ENCODE measurements around the gene STK32B.

Gene STK32B

GRCh38 chr4:5465956-5466355, 414.7 kb downstream of the STK32B start:
- POLR2A ChIA-PET = no interaction called here
- H3K4me1 ChIP-seq (ENCODE audit: control insufficient read depth, insufficient read depth, low read length) = no peaks in the 10 kb centered on the region
- H3K9me3 ChIP-seq (ENCODE audit: control insufficient read depth, insufficient read depth, low read depth, low read length) = no peaks in the 10 kb centered on the region
- H3K27ac ChIP-seq (ENCODE audit: extremely low read depth, low read depth, low read length) = no peak overlapping the region
- no peak overlapping the region for H3K4me3 ChIP-seq (ENCODE audit: low read depth, low read length)
- H3K36me3 ChIP-seq (ENCODE audit: control insufficient read depth in 2 of 2, insufficient read depth in 1 of 2, low read length in 2 of 2) = no peaks in the 10 kb centered on the region
- CTCF ChIA-PET = no interaction called here
- TF ChIP-seq, protein P1, sequence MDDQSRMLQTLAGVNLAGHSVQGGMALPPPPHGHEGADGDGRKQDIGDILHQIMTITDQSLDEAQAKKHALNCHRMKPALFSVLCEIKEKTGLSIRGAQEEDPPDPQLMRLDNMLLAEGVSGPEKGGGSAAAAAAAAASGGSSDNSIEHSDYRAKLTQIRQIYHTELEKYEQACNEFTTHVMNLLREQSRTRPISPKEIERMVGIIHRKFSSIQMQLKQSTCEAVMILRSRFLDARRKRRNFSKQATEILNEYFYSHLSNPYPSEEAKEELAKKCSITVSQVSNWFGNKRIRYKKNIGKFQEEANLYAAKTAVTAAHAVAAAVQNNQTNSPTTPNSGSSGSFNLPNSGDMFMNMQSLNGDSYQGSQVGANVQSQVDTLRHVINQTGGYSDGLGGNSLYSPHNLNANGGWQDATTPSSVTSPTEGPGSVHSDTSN (CRISPR knock-in tag; IDR thresholded peaks at IDR 0.05) = no peak
- TF ChIP-seq ZNF843 (tag by site-specific recombination; IDR thresholded peaks at IDR 0.05) (no peak), ZNF837 (tag by site-specific recombination; IDR thresholded peaks at IDR 0.05) (no peak), SCRT1 (tag by site-specific recombination; IDR thresholded peaks at IDR 0.05; ENCODE audit: borderline replicate concordance) (no peak), ZNF23 (tag by site-specific recombination; IDR thresholded peaks at IDR 0.05; ENCODE audit: borderline replicate concordance) (no peak), TCF7L2 (IDR thresholded peaks at IDR 0.05; ENCODE audit: borderline replicate concordance, low read depth, low read length) (no peak), ZNF311 (tag by site-specific recombination; IDR thresholded peaks at IDR 0.05; ENCODE audit: borderline replicate concordance) (no peak), ZNF501 (tag by site-specific recombination; IDR thresholded peaks at IDR 0.05) (no peak), KLF7 (tag by site-specific recombination; IDR thresholded peaks at IDR 0.05; ENCODE audit: borderline replicate concordance) (no peak)
- TF ChIP-seq, protein P2, sequence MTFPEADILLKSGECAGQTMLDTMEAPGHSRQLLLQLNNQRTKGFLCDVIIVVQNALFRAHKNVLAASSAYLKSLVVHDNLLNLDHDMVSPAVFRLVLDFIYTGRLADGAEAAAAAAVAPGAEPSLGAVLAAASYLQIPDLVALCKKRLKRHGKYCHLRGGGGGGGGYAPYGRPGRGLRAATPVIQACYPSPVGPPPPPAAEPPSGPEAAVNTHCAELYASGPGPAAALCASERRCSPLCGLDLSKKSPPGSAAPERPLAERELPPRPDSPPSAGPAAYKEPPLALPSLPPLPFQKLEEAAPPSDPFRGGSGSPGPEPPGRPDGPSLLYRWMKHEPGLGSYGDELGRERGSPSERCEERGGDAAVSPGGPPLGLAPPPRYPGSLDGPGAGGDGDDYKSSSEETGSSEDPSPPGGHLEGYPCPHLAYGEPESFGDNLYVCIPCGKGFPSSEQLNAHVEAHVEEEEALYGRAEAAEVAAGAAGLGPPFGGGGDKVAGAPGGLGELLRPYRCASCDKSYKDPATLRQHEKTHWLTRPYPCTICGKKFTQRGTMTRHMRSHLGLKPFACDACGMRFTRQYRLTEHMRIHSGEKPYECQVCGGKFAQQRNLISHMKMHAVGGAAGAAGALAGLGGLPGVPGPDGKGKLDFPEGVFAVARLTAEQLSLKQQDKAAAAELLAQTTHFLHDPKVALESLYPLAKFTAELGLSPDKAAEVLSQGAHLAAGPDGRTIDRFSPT (tag by site-specific recombination; IDR thresholded peaks at IDR 0.05) = no peak

DNA sequence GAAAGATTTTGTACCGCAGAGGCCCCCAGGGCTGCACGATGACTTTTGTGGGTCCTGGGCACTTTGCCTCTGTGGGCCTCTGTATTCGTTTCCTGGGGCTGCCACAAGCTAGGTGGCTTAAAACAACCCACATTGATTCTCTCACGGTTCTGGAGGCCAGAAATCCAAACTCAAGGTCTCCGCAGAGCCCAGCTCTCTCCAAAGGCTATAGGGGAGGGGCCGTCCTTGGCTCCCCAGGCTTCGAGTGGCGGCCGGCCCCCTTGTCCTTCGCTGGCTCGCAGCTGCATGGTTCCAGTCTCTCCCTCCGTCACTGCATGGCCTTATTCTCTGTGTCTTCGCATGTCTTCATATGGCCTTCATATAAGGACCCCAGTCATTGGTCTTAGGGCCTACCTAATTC, 415.8 kb downstream of the STK32B start:
- CTCF ChIA-PET = no interaction called here
- TF ChIP-seq ZNF335 (tag by site-specific recombination; conservative IDR thresholded peaks at IDR 0.05) = no peak
- no peak for TF ChIP-seq HOXD13 (CRISPR knock-in tag; IDR thresholded peaks at IDR 0.05; ENCODE audit: borderline replicate concordance)
- TF ChIP-seq ZNF843 (tag by site-specific recombination; IDR thresholded peaks at IDR 0.05) = no peak
- no peak for TF ChIP-seq KLF16 (tag by site-specific recombination; IDR thresholded peaks at IDR 0.05)
- no peak for TF ChIP-seq ZNF658 (tag by site-specific recombination; IDR thresholded peaks at IDR 0.05)
- TF ChIP-seq ZBTB44 (tag by site-specific recombination; IDR thresholded peaks at IDR 0.05) = no peak
- TF ChIP-seq ZNF791 (tag by site-specific recombination; IDR thresholded peaks at IDR 0.05) = no peak
- no peak overlapping the region for H3K27ac ChIP-seq (ENCODE audit: extremely low read depth, low read depth, low read length)
- no peak overlapping the region for H3K4me3 ChIP-seq (ENCODE audit: low read depth, low read length)
- H3K4me1 ChIP-seq (ENCODE audit: control insufficient read depth, insufficient read depth, low read length) = no peaks in the 10 kb centered on the region
- no peaks in the 10 kb centered on the region for H3K9me3 ChIP-seq (ENCODE audit: control insufficient read depth, insufficient read depth, low read depth, low read length)
- H3K36me3 ChIP-seq (ENCODE audit: control insufficient read depth in 2 of 2, insufficient read depth in 1 of 2, low read length in 2 of 2) = no peaks in the 10 kb centered on the region
- POLR2A ChIA-PET = no interaction called here

DNA sequence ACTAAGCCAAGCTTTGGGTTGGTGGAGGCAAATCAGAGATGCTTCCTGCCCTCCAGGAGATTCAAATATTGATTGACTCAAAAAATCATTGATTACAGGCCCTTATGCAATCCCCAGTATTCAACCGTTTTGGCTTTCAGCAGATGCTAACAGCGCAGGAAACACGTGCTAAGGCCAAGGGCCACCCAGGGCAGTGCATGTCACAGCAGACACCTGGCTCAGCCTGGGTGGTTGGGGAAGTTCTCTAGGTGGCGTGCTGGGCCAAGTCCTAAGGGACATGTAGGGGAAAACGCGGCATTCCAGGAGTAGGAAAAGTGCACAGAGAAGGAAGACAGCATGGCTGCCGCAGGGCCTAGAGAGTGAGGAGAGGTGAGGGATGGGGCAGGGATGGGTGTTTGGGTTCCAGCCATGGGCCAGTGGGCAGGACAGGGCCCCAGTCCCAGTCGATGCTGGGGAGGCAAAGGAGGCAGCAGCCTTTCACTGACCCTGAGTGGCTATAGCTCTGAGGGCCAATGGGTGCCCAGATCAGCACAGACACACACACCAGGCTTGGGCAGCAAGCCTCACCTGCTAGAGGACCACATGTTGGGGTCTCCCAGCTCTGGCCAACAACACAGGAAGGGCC, 418.0 kb downstream of the STK32B start:
- H3K36me3 ChIP-seq (ENCODE audit: control insufficient read depth in 2 of 2, insufficient read depth in 1 of 2, low read length in 2 of 2) = no peaks in the 10 kb centered on the region
- no peak overlapping the region for H3K4me3 ChIP-seq (ENCODE audit: low read depth, low read length)
- no peaks in the 10 kb centered on the region for H3K9me3 ChIP-seq (ENCODE audit: control insufficient read depth, insufficient read depth, low read depth, low read length)
- no peak overlapping the region for H3K27ac ChIP-seq (ENCODE audit: extremely low read depth, low read depth, low read length)
- ChIA-PET POLR2A (no interaction called here), CTCF (interaction anchor here (0.8 kb wide), 1 partner anchor 9 kb away, joined by 3 read pairs; no protein-coding TSS in a partner anchor)
- no peaks in the 10 kb centered on the region for H3K4me1 ChIP-seq (ENCODE audit: control insufficient read depth, insufficient read depth, low read length)
- no peak for TF ChIP-seq ZNF292 (tag by site-specific recombination; IDR thresholded peaks at IDR 0.05; ENCODE audit: borderline replicate concordance, low read depth)
- no peak for TF ChIP-seq ZNF114 (tag by site-specific recombination; IDR thresholded peaks at IDR 0.05)
- no peak for TF ChIP-seq ZNF221 (tag by site-specific recombination; IDR thresholded peaks at IDR 0.05; ENCODE audit: borderline replicate concordance)
- TF ChIP-seq GLI2 (tag by site-specific recombination; IDR thresholded peaks at IDR 0.05; ENCODE audit: borderline replicate concordance, low read depth) = no peak
- no peak for TF ChIP-seq ZNF404 (tag by site-specific recombination; IDR thresholded peaks at IDR 0.05)
- TF ChIP-seq ZNF747 (tag by site-specific recombination; IDR thresholded peaks at IDR 0.05) = no peak
- TF ChIP-seq, protein P3, sequence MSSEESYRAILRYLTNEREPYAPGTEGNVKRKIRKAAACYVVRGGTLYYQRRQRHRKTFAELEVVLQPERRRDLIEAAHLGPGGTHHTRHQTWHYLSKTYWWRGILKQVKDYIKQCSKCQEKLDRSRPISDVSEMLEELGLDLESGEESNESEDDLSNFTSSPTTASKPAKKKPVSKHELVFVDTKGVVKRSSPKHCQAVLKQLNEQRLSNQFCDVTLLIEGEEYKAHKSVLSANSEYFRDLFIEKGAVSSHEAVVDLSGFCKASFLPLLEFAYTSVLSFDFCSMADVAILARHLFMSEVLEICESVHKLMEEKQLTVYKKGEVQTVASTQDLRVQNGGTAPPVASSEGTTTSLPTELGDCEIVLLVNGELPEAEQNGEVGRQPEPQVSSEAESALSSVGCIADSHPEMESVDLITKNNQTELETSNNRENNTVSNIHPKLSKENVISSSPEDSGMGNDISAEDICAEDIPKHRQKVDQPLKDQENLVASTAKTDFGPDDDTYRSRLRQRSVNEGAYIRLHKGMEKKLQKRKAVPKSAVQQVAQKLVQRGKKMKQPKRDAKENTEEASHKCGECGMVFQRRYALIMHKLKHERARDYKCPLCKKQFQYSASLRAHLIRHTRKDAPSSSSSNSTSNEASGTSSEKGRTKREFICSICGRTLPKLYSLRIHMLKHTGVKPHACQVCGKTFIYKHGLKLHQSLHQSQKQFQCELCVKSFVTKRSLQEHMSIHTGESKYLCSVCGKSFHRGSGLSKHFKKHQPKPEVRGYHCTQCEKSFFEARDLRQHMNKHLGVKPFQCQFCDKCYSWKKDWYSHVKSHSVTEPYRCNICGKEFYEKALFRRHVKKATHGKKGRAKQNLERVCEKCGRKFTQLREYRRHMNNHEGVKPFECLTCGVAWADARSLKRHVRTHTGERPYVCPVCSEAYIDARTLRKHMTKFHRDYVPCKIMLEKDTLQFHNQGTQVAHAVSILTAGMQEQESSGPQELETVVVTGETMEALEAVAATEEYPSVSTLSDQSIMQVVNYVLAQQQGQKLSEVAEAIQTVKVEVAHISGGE (tag by site-specific recombination; conservative IDR thresholded peaks at IDR 0.05; ENCODE audit: low read depth) = no peak

Measured in HEK293 (cell line).